Measurements from ENCODE around the gene KCTD16. TPM values are rescaled to one million over a fixed set of nuclear protein-coding genes. Genes with fewer than 3 reads are reported as not detected.

Gene KCTD16
- total RNA-seq, 4 donors from 2014 or later: 0.03 TPM; not detected in 3

GRCh38 chr5:144198386-144198785 lies 27.7 kb downstream of the KCTD16 start:
- peaks cover 33% of the 10 kb centered on the region for H3K27me3 ChIP-seq
- DNase-seq (ENCODE audit: low spot score in 2 of 2): no peak
- 55% methylated on average over 3 of the region's 3 CpGs for WGBS
- no peaks in the 10 kb centered on the region for H3K9me3 ChIP-seq
- H3K36me3 ChIP-seq: no peaks in the 10 kb centered on the region
- no peak overlapping the region for H3K27ac ChIP-seq
- H3K4me1 ChIP-seq: no peaks in the 10 kb centered on the region
- H3K4me3 ChIP-seq: no peak overlapping the region
- TF ChIP-seq EP300 (IDR thresholded peaks at IDR 0.05) (no peak), CTCF (IDR thresholded peaks at IDR 0.05) (no peak), POLR2AphosphoS5 (IDR thresholded peaks at IDR 0.05) (no peak), POLR2A (IDR thresholded peaks at IDR 0.05) (no peak)

GRCh38 chr5:144201588-144201987 lies 30.9 kb downstream of the KCTD16 start:
- H3K27me3 ChIP-seq: peaks cover 40% of the 10 kb centered on the region
- WGBS: 58% methylated on average over 5 of the region's 5 CpGs
- no peak overlapping the region for H3K27ac ChIP-seq
- no peak for TF ChIP-seq CTCF (IDR thresholded peaks at IDR 0.05)
- TF ChIP-seq POLR2A (IDR thresholded peaks at IDR 0.05): no peak
- TF ChIP-seq EP300 (IDR thresholded peaks at IDR 0.05): no peak
- TF ChIP-seq POLR2AphosphoS5 (IDR thresholded peaks at IDR 0.05): no peak
- H3K36me3 ChIP-seq: no peaks in the 10 kb centered on the region
- H3K4me3 ChIP-seq: no peak overlapping the region
- H3K9me3 ChIP-seq: no peaks in the 10 kb centered on the region
- H3K4me1 ChIP-seq: peaks cover 7% of the 10 kb centered on the region
- no peak for DNase-seq (ENCODE audit: low spot score in 2 of 2)

GRCh38 chr5:144202072-144202471 lies 31.4 kb downstream of the KCTD16 start:
- peaks cover 45% of the 10 kb centered on the region for H3K27me3 ChIP-seq
- no peak for DNase-seq (ENCODE audit: low spot score in 2 of 2)
- 20% methylated on average over 10 of the region's 10 CpGs for WGBS
- no peak overlapping the region for H3K27ac ChIP-seq
- no peak overlapping the region for H3K4me3 ChIP-seq
- no peaks in the 10 kb centered on the region for H3K36me3 ChIP-seq
- no peaks in the 10 kb centered on the region for H3K9me3 ChIP-seq
- TF ChIP-seq EP300 (IDR thresholded peaks at IDR 0.05) (no peak), POLR2A (IDR thresholded peaks at IDR 0.05) (no peak), POLR2AphosphoS5 (IDR thresholded peaks at IDR 0.05) (no peak), CTCF (IDR thresholded peaks at IDR 0.05) (no peak)
- peaks cover 7% of the 10 kb centered on the region for H3K4me1 ChIP-seq

- Histone ChIP-seq H3K9me3 (no peaks in the 10 kb centered on the region), H3K4me3 (no peak overlapping the region), H3K27ac (no peak overlapping the region), H3K27me3 (peaks cover 48% of the 10 kb centered on the region), H3K4me1 (peaks cover 7% of the 10 kb centered on the region), H3K36me3 (no peaks in the 10 kb centered on the region)
- no peak for DNase-seq (ENCODE audit: low spot score in 2 of 2)
- no peak for TF ChIP-seq POLR2A (IDR thresholded peaks at IDR 0.05)
- no peak for TF ChIP-seq POLR2AphosphoS5 (IDR thresholded peaks at IDR 0.05)
- TF ChIP-seq EP300 (IDR thresholded peaks at IDR 0.05): no peak
- no peak for TF ChIP-seq CTCF (IDR thresholded peaks at IDR 0.05)
- WGBS: 73% methylated on average over 1 of the region's 1 CpG
Measured at GRCh38 chr5:144202726-144203125, 32.1 kb downstream of the KCTD16 start.

GRCh38 chr5:144203750-144204596 lies 33.3 kb downstream of the KCTD16 start:
- H3K27me3 ChIP-seq: peaks cover 58% of the 10 kb centered on the region
- no peaks in the 10 kb centered on the region for H3K36me3 ChIP-seq
- no peaks in the 10 kb centered on the region for H3K9me3 ChIP-seq
- WGBS: 35% methylated on average over 10 of the region's 10 CpGs
- TF ChIP-seq CTCF (IDR thresholded peaks at IDR 0.05): peak; percentile 61 to 83
- no peak for TF ChIP-seq POLR2AphosphoS5 (IDR thresholded peaks at IDR 0.05)
- H3K27ac ChIP-seq: no peak overlapping the region
- peaks cover 7% of the 10 kb centered on the region for H3K4me1 ChIP-seq
- H3K4me3 ChIP-seq: no peak overlapping the region
- DNase-seq (ENCODE audit: low spot score in 2 of 2): no peak

All from suprapubic skin (tissue), 4 donors.